GM18505 (cell line): ENCODE data around the gene KRT1.
"Not testable (repeated sequence)": the region's sequence is repeated elsewhere in the genome, so short reads cannot be mapped to it uniquely, and the experiment has no call there.

Source experiments
- ATAC-seq: cut with Tn5 transposase; IDR thresholded peaks from one replicate; pipeline ENCODE4 v1.9.1; 2021; ENCODE audit not compliant: unreplicated experiment
- POLR2A ChIP-seq: IDR thresholded peaks from 4 replicates; pipeline ENCODE4 v1.6.1; 2011; ENCODE audit warnings: borderline replicate concordance; ENCODE audit not compliant: insufficient read depth, insufficient read length; ENCODE audit errors: extremely low read depth

Gene KRT1

DNA sequence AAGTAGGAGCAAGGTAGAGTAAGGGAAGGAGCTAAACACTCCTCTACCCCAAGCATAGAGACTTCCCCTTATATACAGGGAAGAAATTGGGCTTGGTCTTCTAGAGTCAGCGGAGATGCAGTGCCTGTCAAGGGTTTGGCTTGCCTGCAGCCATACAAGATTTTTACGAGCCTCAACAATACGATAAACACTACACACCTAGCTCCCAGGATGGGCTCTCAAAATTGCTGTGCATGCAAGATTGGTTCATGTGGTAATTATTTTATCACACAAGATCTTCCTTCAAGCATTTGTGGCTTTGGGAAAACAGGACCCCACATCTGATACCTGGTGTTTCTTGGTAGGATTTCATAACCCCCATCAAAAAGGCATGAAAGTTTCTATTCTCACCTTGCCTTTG lies at the start of gene KRT1:
KRT1 (minus strand) TSS at position 45 of the 400 bp plus-strand sequence. CDS start 59 bp downstream, outside the sequence.
- no peak for ATAC-seq
- no peak for TF ChIP-seq POLR2A

DNA sequence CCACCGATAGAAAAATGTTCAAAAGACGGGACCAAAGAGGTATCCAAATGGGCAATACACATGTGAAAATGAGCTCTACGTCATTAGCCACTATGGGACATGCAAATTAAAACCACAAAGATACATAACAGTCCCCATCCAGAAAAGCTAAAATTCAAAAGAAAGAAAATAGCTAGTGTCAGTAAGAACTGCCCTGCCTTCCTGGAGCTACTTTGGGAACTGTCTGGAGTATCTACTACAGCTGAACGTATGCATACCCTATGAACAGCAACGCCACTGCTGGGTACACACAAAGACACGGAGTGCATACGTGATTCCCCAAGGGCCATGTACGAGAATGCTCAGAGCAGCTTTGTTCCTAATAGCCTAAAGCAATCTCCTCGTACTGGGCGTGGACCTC lies 48.9 kb upstream of the KRT1 start:
- no peak for TF ChIP-seq POLR2A

GRCh38 chr12:52728374-52728773 lies 48.2 kb upstream of the KRT1 start:
- TF ChIP-seq POLR2A: no peak
- no peak for ATAC-seq

More for the DNA sequence above, 48.9 kb upstream of the KRT1 start:
- ATAC-seq: no peak

GRCh38 chr12:52727037-52727436 lies 46.8 kb upstream of the KRT1 start:
- ATAC-seq: no peak

DNA sequence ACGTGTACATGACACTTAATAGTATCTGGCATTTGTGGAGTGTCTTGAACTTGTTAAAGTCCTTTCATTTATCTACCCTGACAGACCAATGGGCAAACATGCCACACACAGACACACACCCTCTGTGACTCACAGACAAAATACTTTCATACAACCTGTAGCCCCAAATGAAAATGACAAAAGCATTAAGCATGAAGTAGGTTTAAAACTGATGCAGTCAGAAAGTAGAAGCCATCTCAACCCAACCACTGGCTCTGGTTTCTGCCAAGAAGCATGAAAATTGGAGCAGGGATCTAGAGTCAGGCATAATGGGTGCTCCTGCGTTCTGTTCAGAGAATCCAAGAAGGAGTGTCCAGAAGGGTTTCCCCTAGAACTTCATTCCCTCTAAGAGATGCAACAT lies 46.2 kb upstream of the KRT1 start:
- ATAC-seq: no peak
- no peak for TF ChIP-seq POLR2A

More at GRCh38 chr12:52727037-52727436, 46.8 kb upstream of the KRT1 start:
- TF ChIP-seq POLR2A: no peak

GRCh38 chr12:52724384-52724783 lies 44.2 kb upstream of the KRT1 start:
- no peak for TF ChIP-seq POLR2A
- ATAC-seq: no peak

DNA sequence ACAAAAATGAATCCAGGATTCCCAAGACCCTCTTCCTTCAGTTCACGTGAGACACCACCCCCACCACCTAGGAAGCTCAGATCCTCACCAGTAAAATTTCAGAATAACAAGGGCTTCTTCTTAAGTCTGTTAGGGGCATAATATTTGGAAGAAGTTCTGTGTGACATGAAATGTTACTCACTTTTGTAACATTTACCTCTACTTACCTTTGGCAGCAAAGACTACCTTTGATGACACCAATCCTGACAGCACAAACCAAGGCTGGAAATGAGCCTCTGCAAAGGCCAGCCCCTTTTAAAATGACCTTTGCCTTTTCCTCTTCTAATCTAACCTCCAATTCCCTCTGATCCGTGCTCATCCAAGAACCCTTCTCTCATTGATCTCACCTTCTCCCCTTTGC lies 42.5 kb upstream of the KRT1 start:
- no peak for ATAC-seq
- no peak for TF ChIP-seq POLR2A

DNA sequence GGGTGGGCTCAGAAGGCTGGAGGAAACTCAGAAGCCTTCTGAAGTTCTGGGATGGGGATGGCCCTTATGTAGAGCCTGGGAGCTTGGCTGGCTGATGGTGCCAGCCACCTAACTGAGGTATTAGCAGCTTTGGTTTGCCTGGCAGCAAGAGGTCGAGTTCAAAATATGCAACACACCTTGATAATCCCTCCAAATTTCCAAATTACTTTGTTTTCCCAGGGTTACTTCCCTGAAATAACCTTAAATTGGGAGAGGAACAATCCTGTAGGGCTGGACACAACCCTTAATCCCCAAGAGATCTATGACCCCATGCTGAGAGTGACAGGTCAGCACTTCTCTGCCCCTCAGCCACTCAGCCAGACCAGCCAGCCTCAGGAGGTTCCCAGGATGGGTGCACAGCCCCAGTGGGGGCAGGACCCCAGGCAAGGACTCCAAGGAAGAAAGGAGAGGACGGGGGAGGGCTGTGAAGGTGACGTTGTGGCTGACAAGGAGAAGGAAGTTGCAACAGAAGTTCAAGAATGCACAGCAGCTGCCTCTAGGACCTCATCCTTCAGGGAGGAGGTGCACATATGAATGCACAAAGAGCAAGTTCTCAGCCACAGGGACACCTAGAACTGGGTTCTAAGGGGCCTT lies 41.7 kb upstream of the KRT1 start:
- no peak for ATAC-seq

DNA sequence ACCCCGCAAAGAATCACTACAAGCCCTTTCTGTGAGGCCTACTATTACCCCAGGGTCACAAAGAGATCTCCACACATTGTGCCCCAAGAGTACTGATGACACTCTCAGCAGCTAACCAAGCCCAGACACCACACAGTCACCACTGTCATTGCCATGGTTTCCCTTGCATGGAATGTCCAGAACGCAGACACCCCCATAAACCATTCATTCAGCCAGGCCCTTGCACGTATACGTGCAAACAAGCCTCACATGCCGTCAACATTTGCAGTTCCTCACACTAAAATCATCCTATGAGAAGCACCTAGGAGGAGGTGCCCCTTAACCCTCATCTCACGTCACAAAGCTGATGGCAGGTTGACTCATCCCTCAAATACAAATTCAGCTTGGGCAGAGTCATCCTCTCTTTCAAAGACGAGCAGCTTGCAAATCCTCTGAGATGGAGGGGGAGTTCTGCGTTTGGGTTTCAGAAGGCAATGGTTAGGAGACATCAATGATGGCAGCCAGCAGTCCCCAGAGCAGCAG lies 40.2 kb upstream of the KRT1 start:
- ATAC-seq: no peak
- no peak for TF ChIP-seq POLR2A

More for the DNA sequence above, 41.7 kb upstream of the KRT1 start:
- no peak for TF ChIP-seq POLR2A

GRCh38 chr12:52716061-52716460 lies 35.9 kb upstream of the KRT1 start:
- no peak for TF ChIP-seq POLR2A
- no peak for ATAC-seq

GRCh38 chr12:52715416-52715815 lies 35.2 kb upstream of the KRT1 start:
- ATAC-seq: no peak
- no peak for TF ChIP-seq POLR2A

GRCh38 chr12:52714887-52715281 lies 34.7 kb upstream of the KRT1 start:
- ATAC-seq: no peak
- no peak for TF ChIP-seq POLR2A

DNA sequence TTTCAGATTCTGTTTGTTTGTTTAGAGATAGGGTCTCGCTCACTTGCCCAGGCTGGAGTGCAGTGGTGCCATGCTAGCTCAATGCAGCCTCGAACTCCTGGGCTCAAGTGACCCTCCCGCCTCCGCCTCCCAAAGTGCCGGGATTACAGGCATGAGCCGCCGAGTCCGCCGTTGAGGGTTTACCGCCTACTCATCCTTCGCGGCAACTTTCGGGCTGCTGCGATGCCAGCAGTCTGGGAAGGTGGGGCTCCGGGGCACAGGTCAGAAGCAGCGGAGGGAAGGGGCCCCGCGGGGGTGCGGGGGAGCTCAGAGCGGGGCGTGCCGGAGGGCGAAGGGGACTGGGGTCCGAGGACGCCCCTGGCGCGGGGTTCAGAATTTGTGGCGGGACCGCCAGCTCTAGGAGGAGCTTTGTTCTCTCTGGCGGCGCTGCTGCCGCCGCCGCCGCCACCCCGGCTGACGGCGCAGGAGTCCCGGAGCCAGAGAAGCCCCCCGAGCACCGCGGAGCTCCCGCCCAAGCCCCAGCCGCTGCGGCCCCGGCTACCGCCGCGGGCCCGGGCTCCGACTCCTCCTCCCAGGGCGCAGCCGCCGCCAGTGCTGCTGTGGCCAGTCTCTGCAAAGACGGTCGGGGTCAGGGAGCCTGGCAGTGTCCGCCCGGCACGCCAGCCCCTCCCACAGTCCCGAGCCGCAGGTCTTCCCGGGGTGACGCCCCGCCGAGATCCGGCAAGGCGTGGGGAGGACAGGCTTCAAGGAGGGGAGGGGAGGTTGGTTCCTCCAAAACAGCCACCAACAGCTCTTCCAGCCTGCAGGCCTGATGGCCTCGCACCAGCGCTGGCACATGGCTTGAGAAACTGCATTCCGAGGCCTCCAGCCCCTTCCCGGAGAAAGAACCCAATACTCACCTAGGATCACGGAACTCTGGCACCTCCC lies 34.0 kb upstream of the KRT1 start:
- no peak for ATAC-seq
- no peak for TF ChIP-seq POLR2A

- not testable (repeated sequence) for ATAC-seq
These were observed 31.9 kb upstream of the KRT1 start for GRCh38 chr12:52712122-52712521.

- no peak for TF ChIP-seq POLR2A
- ATAC-seq: no peak
These were observed 30.5 kb upstream of the KRT1 start for GRCh38 chr12:52710730-52711129.

- no peak for TF ChIP-seq POLR2A
- no peak for ATAC-seq
These were observed 27.8 kb upstream of the KRT1 start for GRCh38 chr12:52708010-52708409.
